Kidney (tissue), 14 donors: ENCODE data around the gene THSD8. TPM values are rescaled to one million over a fixed set of nuclear protein-coding genes. Genes with fewer than 3 reads are reported as not detected.

Experiments
- DNase-seq, 5 donors: peaks; one replicate each; pipeline ENCODE4 v3.0.0-alpha.2; 2013 to 2020
- FAIRE-seq: peaks from 2 replicates; lab custom pipeline; 2012; peaks lifted over from hg19 to GRCh38; lab: Jason Lieb, UNC
- H3K27ac ChIP-seq, 2 donors: one replicate each; pipeline ENCODE4 v1.7.0; 2013; ENCODE audit warnings: low read depth in 2 of 2, low read length in 2 of 2, inconsistent platforms in 1 of 2
- H3K27me3 ChIP-seq: one replicate; pipeline ENCODE4 v1.7.1; 2013; ENCODE audit warnings: low read length, inconsistent platforms; ENCODE audit not compliant: control insufficient read depth, insufficient read depth
- H3K36me3 ChIP-seq, 3 donors: one replicate each; pipeline versions ENCODE4 v1.7.0 to v1.7.1; 2013; ENCODE audit warnings: low read length in 3 of 3, control low read depth in 1 of 3, inconsistent platforms in 1 of 3; ENCODE audit not compliant: insufficient read depth in 3 of 3, control insufficient read depth in 2 of 3
- H3K4me1 ChIP-seq, 3 donors: one replicate each; pipeline versions ENCODE4 v1.7.0 to v1.7.1; 2013; ENCODE audit warnings: low read length in 3 of 3, inconsistent platforms in 1 of 3, low read depth in 1 of 3; ENCODE audit not compliant: control insufficient read depth in 2 of 3, insufficient read depth in 2 of 3
- H3K4me3 ChIP-seq, 3 donors: one replicate each; pipeline versions ENCODE4 v1.7.0 to v1.8.1; 2013; ENCODE audit warnings: low read length in 3 of 3, control low read depth in 1 of 3, inconsistent platforms in 1 of 3
- H3K9ac ChIP-seq, 3 donors: one replicate each; pipeline versions ENCODE4 v1.7.0 to v1.7.1; 2013; ENCODE audit warnings: low read length in 3 of 3, control low read depth in 1 of 3, inconsistent platforms in 1 of 3
- H3K9me3 ChIP-seq, 3 donors: one replicate each; pipeline versions ENCODE4 v1.7.0 to v1.7.1; 2013; ENCODE audit warnings: low read length in 3 of 3, control low read depth in 1 of 3, inconsistent platforms in 1 of 3; ENCODE audit not compliant: control insufficient read depth in 2 of 3, insufficient read depth in 1 of 3
- CTCF ChIP-seq: IDR thresholded peaks from 3 replicates; pipeline ENCODE4 v1.5.1; 2012; ENCODE audit warnings: mild to moderate bottlenecking, moderate library complexity, borderline replicate concordance; ENCODE audit not compliant: insufficient read depth; ENCODE audit errors: extremely low read depth
- intact Hi-C: fragments of 100-400 bp; cut with DNase I; formaldehyde crosslinking; loops from one replicate; pipeline ENCODE4 v1.11.1; 2022
- polyA plus RNA-seq: library from polyadenylated mRNA; stranded (reverse); fragments of 350-450 nt; fragmentation: Illumina TruSeq; extraction: RNeasy Lipid Tissue Mini Kit (QIAGEN cat#74804); gene quantifications from one replicate; pipeline ENCODE4 v1.2.3, GENCODE V29; 2014; ENCODE audit warnings: low read depth, low replicate concordance; ENCODE audit not compliant: insufficient read depth
- total RNA-seq: library from RNA; stranded (reverse); fragmentation: NEBNext Ultra II Directional; extraction: Animal tissue kit (Norgen Biotek cat#: 25700); gene quantifications from one replicate; pipeline ENCODE4 v1.2.1, GENCODE V29; 2021
- donor health status: control.
- donor health status: control.
- donor health status: control.
- donor health status: control.
- donor health status: control.
- donor health status: DM: yes; HTN: yes; CAD: no.
- donor health status: Normal renal cell carcinoma (clear cell type).

Gene THSD8
- total and polyA plus RNA-seq, 2 donors from 2014 or later: 3.2 to 10.0 TPM

GRCh38 chr19:12791345-12792050 is 10.4 kb upstream of the THSD8 start, which contains the start of gene JUNB:
Gene JUNB, plus strand, starts transcription at chr19:12791486. Its CDS starts 286 bp downstream, at chr19:12791772.
- Histone ChIP-seq H3K9me3 (no peaks in the 10 kb centered on the region), H3K27ac (peak within 1 kb of the TSS; percentile 100), H3K27me3 (no peaks in the 10 kb centered on the region), H3K4me1 (peaks cover 3 to 33% (median 20%) of the 10 kb centered on the region in 3 donors), H3K4me3 (peak within 1 kb of the TSS; percentile 77 to 97 (median 96)), H3K36me3 (no peaks in the 10 kb centered on the region), H3K9ac (peak within 1 kb of the TSS; percentile 60 to 100 (median 100))
- intact Hi-C loops: loop anchor here (10.0 kb wide), 1 partner anchor 117 kb away; no protein-coding TSS in a partner anchor
- TF ChIP-seq CTCF: no peak
- FAIRE-seq (no peak), DNase-seq (peak; percentile 94 to 100 (median 96))

- no peaks in the 10 kb centered on the region for H3K9me3 ChIP-seq
- peaks cover 3 to 27% (median 20%) of the 10 kb centered on the region in 3 donors for H3K4me1 ChIP-seq
- H3K27me3 ChIP-seq: no peaks in the 10 kb centered on the region
- peaks cover 0 to 5% (median 0%) of the 10 kb centered on the region in 3 donors for H3K36me3 ChIP-seq
- TF ChIP-seq CTCF: no peak
- FAIRE-seq (no peak), DNase-seq (peak; percentile 70 to 94 (median 85))
- H3K9ac ChIP-seq: peak overlapping the region; percentile 60 to 100 (median 100)
- H3K4me3 ChIP-seq: peak overlapping the region; percentile 77 to 97 (median 96)
- intact Hi-C loops: loop anchor here (10.0 kb wide), 1 partner anchor 117 kb away; no protein-coding TSS in a partner anchor
- H3K27ac ChIP-seq: peak overlapping the region; percentile 100
Measured at GRCh38 chr19:12792051-12792852, 9.6 kb upstream of the THSD8 start.

- no peak for TF ChIP-seq CTCF
- DNase-seq: peak in 1 of 5 donors; percentile 72
- H3K4me1 ChIP-seq: peaks cover 3 to 27% (median 19%) of the 10 kb centered on the region in 3 donors
- H3K27me3 ChIP-seq: no peaks in the 10 kb centered on the region
- H3K9ac ChIP-seq: peak overlapping the region; percentile 60 to 100 (median 100)
- no peak for FAIRE-seq
- H3K27ac ChIP-seq: peak overlapping the region; percentile 100
- H3K4me3 ChIP-seq: peak overlapping the region; percentile 77 to 97 (median 96)
- intact Hi-C loops: loop anchor here (10.0 kb wide), 1 partner anchor 118 kb away; no protein-coding TSS in a partner anchor
- H3K36me3 ChIP-seq: peaks cover 0 to 5% (median 0%) of the 10 kb centered on the region in 3 donors
- H3K9me3 ChIP-seq: no peaks in the 10 kb centered on the region
Measured at GRCh38 chr19:12792853-12793289, 9.0 kb upstream of the THSD8 start.
